Right atrium auricular region (tissue), 2 donors: Measurements from ENCODE around the gene GABBR2. TPM values are rescaled to one million over a fixed set of nuclear protein-coding genes. Genes with fewer than 3 reads are reported as not detected.

Source experiments
- DNase-seq: peaks from one replicate; pipeline ENCODE4 v3.0.0-alpha.2; 2019; ENCODE audit warnings: low spot score
- H3K27ac ChIP-seq, 2 donors: fragments of 200-600 bp; sonication (generic); 1 replicate in 1 of 2; 2 replicates in 1 of 2; pipeline ENCODE4 v1.5.1; 2016 to 2019
- H3K27me3 ChIP-seq, 2 donors: fragments of 200-600 bp; sonication (generic); one replicate each; pipeline versions ENCODE4 v1.5.1 to v1.6.0; 2017 to 2019
- H3K36me3 ChIP-seq: fragments of 200-600 bp; sonication (generic); one replicate; pipeline ENCODE4 v1.5.1; 2016
- H3K4me1 ChIP-seq, 2 donors: fragments of 200-600 bp; sonication (generic); one replicate each; pipeline versions ENCODE4 v1.5.1 to v1.6.0; 2017 to 2019
- H3K4me3 ChIP-seq, 2 donors: fragments of 200-600 bp; sonication (generic); 1 replicate in 1 of 2; 2 replicates in 1 of 2; pipeline ENCODE4 v1.5.1; 2017 to 2019; ENCODE audit warnings: mild to moderate bottlenecking in 1 of 2, moderate library complexity in 1 of 2
- H3K9me3 ChIP-seq, 2 donors: fragments of 200-600 bp; sonication (generic); one replicate each; pipeline ENCODE4 v1.5.1; 2019
- total RNA-seq, 2 donors: library from RNA; depleted of rRNA; stranded (reverse); fragments of >200 nt; gene quantifications; one replicate each; pipeline ENCODE4 v1.1.0, GENCODE V29; 2016
- TF ChIP-seq, protein P1 (sequence below), 2 donors: fragments of 200-600 bp; sonication (generic); IDR thresholded peaks; one replicate each; pipeline ENCODE4 v1.5.1; 2019; ENCODE audit warnings: antibody characterized with exemption in 2 of 2

Gene GABBR2
- total RNA-seq, 2 donors from 2014 or later, result 0.22 TPM; not detected in 1

DNA sequence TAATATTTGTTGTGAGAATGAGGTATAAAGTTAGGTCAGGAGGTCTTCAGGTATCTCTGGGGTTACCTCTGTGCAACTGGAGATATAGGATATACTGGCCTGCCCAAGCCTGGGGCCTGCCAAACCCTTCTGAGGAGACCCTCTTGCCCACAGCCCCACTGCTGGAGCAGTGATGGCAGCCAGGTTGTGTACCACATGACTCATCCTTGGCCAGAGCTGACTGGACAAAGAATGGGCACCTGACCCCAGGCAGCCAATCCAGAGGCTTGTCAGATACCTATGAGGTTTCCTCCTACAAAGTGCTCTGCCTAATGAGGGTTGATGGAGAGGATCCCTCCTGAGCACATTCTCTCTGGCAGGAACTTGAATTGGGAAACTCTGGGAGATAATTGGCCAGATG lies 397.2 kb downstream of the GABBR2 start:
- H3K4me1 ChIP-seq, result peaks cover 0 to 3% of the 10 kb centered on the region in 2 donors
- H3K4me3 ChIP-seq, result no peak overlapping the region
- H3K9me3 ChIP-seq, result no peaks in the 10 kb centered on the region
- no peaks in the 10 kb centered on the region for H3K36me3 ChIP-seq
- DNase-seq, result no peak
- no peak overlapping the region for H3K27ac ChIP-seq
- TF ChIP-seq, protein P1, sequence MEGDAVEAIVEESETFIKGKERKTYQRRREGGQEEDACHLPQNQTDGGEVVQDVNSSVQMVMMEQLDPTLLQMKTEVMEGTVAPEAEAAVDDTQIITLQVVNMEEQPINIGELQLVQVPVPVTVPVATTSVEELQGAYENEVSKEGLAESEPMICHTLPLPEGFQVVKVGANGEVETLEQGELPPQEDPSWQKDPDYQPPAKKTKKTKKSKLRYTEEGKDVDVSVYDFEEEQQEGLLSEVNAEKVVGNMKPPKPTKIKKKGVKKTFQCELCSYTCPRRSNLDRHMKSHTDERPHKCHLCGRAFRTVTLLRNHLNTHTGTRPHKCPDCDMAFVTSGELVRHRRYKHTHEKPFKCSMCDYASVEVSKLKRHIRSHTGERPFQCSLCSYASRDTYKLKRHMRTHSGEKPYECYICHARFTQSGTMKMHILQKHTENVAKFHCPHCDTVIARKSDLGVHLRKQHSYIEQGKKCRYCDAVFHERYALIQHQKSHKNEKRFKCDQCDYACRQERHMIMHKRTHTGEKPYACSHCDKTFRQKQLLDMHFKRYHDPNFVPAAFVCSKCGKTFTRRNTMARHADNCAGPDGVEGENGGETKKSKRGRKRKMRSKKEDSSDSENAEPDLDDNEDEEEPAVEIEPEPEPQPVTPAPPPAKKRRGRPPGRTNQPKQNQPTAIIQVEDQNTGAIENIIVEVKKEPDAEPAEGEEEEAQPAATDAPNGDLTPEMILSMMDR (IDR thresholded peaks at IDR 0.05), result no peak
- H3K27me3 ChIP-seq, result peaks cover 0 to 4% of the 10 kb centered on the region in 2 donors

DNA sequence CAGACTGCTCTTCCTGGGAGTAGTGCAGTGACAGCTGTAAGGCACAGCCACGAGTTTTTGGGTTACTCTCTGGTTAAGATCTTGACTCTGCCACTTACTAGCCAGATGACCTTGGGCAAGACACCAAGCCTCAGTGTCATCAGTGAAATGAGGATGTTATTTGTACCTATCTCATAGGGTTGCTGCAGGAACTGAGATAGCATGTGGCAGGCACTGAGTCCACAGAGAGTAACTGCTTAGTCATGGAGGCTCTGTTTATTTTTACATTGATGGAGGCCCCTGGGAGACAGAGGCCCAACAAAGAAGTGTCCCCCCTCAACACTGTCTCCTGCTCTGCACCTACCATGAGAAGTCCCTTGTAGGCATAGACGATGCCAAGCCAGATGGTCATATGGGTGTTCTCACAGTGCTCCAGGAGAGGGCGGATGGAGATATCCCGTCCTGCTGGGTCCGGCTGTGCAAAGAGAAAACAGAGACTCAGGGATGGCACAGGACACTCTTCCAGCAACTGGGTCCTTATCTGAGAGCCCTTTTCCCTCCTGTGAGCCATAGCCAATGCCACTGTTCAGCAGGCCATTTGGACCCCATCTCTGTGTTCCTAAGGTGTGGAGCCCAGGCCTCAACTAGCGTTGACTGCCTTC lies 397.9 kb downstream of the GABBR2 start:
- Histone ChIP-seq H3K9me3 (no peaks in the 10 kb centered on the region), H3K27ac (no peak overlapping the region), H3K27me3 (peaks cover 0 to 4% of the 10 kb centered on the region in 2 donors), H3K4me3 (no peak overlapping the region), H3K4me1 (peaks cover 0 to 3% of the 10 kb centered on the region in 2 donors), H3K36me3 (no peaks in the 10 kb centered on the region)
- TF ChIP-seq, protein P1 (IDR thresholded peaks at IDR 0.05), result no peak
- no peak for DNase-seq

DNA sequence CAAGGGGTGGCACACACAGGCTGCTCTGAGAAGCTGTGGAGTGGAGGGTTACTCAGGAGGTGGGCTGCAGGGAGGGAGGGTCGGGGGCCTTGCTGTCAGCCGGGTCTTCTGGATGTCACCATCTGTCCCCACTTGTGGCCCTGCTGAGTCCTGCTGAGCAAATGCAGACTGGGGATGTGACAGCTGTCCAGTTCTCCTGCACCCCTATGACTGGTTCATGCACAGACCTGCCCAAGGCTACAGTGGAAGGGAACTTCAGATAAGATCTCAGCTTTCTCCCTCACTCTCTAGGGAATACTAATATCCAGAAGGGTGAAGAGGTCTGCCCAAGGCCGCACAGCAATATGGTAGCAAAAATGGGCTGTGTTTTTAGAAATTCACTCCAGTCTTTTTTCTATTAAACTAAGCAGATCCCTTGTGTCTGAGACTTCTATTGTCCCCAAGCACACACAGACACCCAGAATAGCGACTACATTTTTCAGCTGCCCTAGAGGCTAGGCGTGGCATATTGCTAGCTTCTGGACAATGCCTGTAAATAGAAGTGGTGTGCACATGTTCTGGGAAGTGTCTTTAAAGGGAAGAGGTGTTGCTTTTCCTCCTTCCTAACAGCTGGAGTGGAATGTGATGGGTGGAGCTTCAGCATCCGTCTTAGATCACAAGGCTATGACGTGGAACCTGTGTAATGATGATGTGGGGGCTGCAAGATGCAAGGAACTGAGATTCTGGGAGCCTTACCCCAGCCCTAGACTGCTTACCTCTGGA lies 402.2 kb downstream of the GABBR2 start:
- Histone ChIP-seq H3K27ac (no peak overlapping the region), H3K27me3 (no peaks in the 10 kb centered on the region), H3K4me3 (no peak overlapping the region), H3K4me1 (peaks cover 0 to 5% of the 10 kb centered on the region in 2 donors), H3K36me3 (no peaks in the 10 kb centered on the region), H3K9me3 (no peaks in the 10 kb centered on the region)
- TF ChIP-seq, protein P1 (IDR thresholded peaks at IDR 0.05), result no peak
- no peak for DNase-seq

DNA sequence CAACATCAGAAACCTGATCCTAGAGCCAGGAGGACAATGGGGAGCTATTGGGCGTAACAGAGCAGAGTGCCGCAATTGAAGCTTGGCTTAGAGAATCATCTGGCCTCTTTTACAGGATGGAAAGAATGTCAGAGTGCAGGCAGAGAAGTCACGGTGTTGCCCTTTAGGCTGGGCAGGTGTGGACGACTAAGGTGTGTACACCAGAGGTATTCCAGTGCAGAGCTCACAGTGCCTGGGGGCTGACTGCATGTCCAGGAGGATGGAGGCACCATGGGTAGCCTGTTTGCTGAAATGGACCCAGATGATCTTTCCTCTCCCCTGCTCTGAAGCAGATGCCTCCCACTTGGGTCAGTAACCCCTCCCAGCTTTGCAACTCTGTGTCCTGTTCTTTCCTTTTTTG lies 404.4 kb downstream of the GABBR2 start:
- Histone ChIP-seq H3K4me1 (peaks cover 0 to 5% of the 10 kb centered on the region in 2 donors), H3K27ac (no peak overlapping the region), H3K9me3 (no peaks in the 10 kb centered on the region), H3K27me3 (no peaks in the 10 kb centered on the region), H3K4me3 (no peak overlapping the region), H3K36me3 (no peaks in the 10 kb centered on the region)
- no peak for DNase-seq
- TF ChIP-seq, protein P1 (IDR thresholded peaks at IDR 0.05), result no peak

DNA sequence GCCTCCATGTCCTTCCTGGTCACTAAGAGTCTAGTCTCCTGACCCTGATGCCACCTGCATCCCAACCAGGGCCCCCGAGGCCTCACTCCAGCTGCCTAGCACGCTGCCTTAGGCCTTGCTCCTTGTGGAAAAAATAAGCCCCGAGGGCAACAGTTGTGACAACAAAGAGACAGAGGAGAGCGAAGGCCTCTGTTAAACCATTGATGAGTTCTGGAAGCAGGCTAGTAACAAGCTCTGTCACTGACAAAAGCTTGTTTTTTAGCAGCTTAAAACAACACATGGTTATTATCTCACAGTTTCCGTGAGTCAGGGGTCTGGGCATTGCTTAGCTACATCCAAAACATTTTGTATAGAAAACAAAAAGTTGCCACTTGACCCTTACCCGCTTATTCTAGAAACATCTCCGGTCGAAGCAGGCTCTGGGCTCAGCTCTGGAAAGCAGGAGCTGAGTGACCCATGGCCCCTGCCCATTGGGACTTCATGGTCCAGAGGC lies 405.1 kb downstream of the GABBR2 start:
- Histone ChIP-seq H3K27ac (no peak overlapping the region), H3K36me3 (no peaks in the 10 kb centered on the region), H3K9me3 (no peaks in the 10 kb centered on the region), H3K27me3 (no peaks in the 10 kb centered on the region), H3K4me1 (peaks cover 0 to 5% of the 10 kb centered on the region in 2 donors), H3K4me3 (no peak overlapping the region)
- DNase-seq, result no peak
- TF ChIP-seq, protein P1 (IDR thresholded peaks at IDR 0.05), result no peak
